HEK293 (cell line): ENCODE measurements around the gene GINS2.

ENCODE experiments used
- CTCF ChIA-PET: fragments of 350-600 bp; formaldehyde crosslinking; extraction: SDS; loops from one replicate; lab custom pipeline; 2021; ENCODE audit warnings: antibody characterized with exemption; lab: Yijun Ruan, JAX
- POLR2A ChIA-PET: fragments of 300-600 bp; formaldehyde crosslinking; extraction: SDS; loops from one replicate; lab custom pipeline; 2020; ENCODE audit warnings: antibody characterized with exemption, inconsistent platforms; lab: Yijun Ruan, JAX
- H3K27ac ChIP-seq: fragments of 200-500 bp; sonication (Bioruptor generic); 2 replicates; pipeline ENCODE4 v1.5.1; 2014; ENCODE audit warnings: low read depth, low read length, control low read depth, inconsistent platforms; ENCODE audit errors: extremely low read depth
- H3K36me3 ChIP-seq, 2 experiments: fragments of 200-500 bp in 1 of 2; sonication (Bioruptor generic) in 1 of 2; 1 replicate in 1 of 2; 2 replicates in 1 of 2; pipeline ENCODE4 v1.5.1; 2014 to 2017; ENCODE audit warnings: inconsistent platforms in 2 of 2, low read length in 2 of 2; ENCODE audit not compliant: control insufficient read depth in 2 of 2, insufficient read depth in 1 of 2
- H3K4me1 ChIP-seq: fragments of 200-500 bp; sonication (Bioruptor generic); 2 replicates; pipeline ENCODE4 v1.5.1; 2014; ENCODE audit warnings: mild to moderate bottlenecking, low read length, inconsistent platforms; ENCODE audit not compliant: control insufficient read depth, insufficient read depth
- H3K4me3 ChIP-seq: 2 replicates; pipeline ENCODE4 v1.5.1; 2011; ENCODE audit warnings: low read depth, mild to moderate bottlenecking, control low read depth, low read length, moderate library complexity
- H3K9me3 ChIP-seq: fragments of 200-500 bp; sonication (Bioruptor generic); 2 replicates; pipeline ENCODE4 v1.5.1; 2014; ENCODE audit warnings: low read depth, low read length, inconsistent platforms; ENCODE audit not compliant: control insufficient read depth, insufficient read depth
- GLI2 ChIP-seq: fragments of 450-650 bp; formaldehyde crosslinking; IDR thresholded peaks from 2 replicates; pipeline ENCODE4; 2017; ENCODE audit warnings: missing biosample characterization, missing genetic modification characterization, low read depth, borderline replicate concordance
- GLIS1 ChIP-seq: fragments of 450-650 bp; formaldehyde crosslinking; IDR thresholded peaks from 2 replicates; pipeline ENCODE4 v1.5.1; 2016; ENCODE audit warnings: missing biosample characterization, missing genetic modification characterization
- HOXA7 ChIP-seq: sonication (generic); formaldehyde crosslinking; IDR thresholded peaks from 2 replicates; pipeline ENCODE4 v1.8.1; 2022; ENCODE audit warnings: missing genetic modification reagents, borderline replicate concordance
- MYNN ChIP-seq: fragments of 450-650 bp; formaldehyde crosslinking; IDR thresholded peaks from 2 replicates; pipeline ENCODE4 v1.5.1; 2016; ENCODE audit warnings: missing biosample characterization, missing genetic modification characterization, borderline replicate concordance
- ZBTB17 ChIP-seq: fragments of 450-650 bp; formaldehyde crosslinking; IDR thresholded peaks from 2 replicates; pipeline ENCODE4 v1.5.1; 2016; ENCODE audit warnings: missing biosample characterization, missing genetic modification characterization
- ZNF184 ChIP-seq: fragments of 450-650 bp; IDR thresholded peaks from 2 replicates; pipeline ENCODE4 v1.5.1; 2018; ENCODE audit warnings: missing biosample characterization, mild to moderate bottlenecking, missing genetic modification characterization
- ZNF214 ChIP-seq: fragments of 450-650 bp; formaldehyde crosslinking; IDR thresholded peaks from 2 replicates; pipeline ENCODE4 v1.5.1; 2017; ENCODE audit warnings: missing biosample characterization, mild to moderate bottlenecking, missing genetic modification characterization, borderline replicate concordance
- ZNF292 ChIP-seq: fragments of 450-650 bp; formaldehyde crosslinking; IDR thresholded peaks from 2 replicates; pipeline ENCODE4 v1.5.1; 2016; ENCODE audit warnings: low read depth, missing biosample characterization, missing genetic modification characterization, borderline replicate concordance
- ZNF341 ChIP-seq: fragments of 450-650 bp; formaldehyde crosslinking; IDR thresholded peaks from 2 replicates; pipeline ENCODE4; 2016; ENCODE audit warnings: low read depth, missing biosample characterization, missing genetic modification characterization
- ZNF404 ChIP-seq: fragments of 450-650 bp; formaldehyde crosslinking; IDR thresholded peaks from 2 replicates; pipeline ENCODE4 v1.5.1; 2017; ENCODE audit warnings: missing biosample characterization, missing genetic modification characterization
- ZNF561 ChIP-seq: fragments of 450-650 bp; IDR thresholded peaks from 2 replicates; pipeline ENCODE4 v1.5.1; 2018; ENCODE audit warnings: missing biosample characterization, missing genetic modification characterization, borderline replicate concordance
- ZNF626 ChIP-seq: fragments of 450-650 bp; sonication (Bioruptor Pico); formaldehyde crosslinking; IDR thresholded peaks from 2 replicates; pipeline ENCODE4 v1.5.1; 2018; ENCODE audit warnings: missing biosample characterization, missing genetic modification characterization, inconsistent platforms
- ZSCAN16 ChIP-seq: fragments of 450-650 bp; formaldehyde crosslinking; IDR thresholded peaks from 2 replicates; pipeline ENCODE4 v1.5.1; 2016; ENCODE audit warnings: missing biosample characterization, missing genetic modification characterization
- ZSCAN23 ChIP-seq: fragments of 450-650 bp; formaldehyde crosslinking; IDR thresholded peaks from 2 replicates; pipeline ENCODE4 v1.5.1; 2016; ENCODE audit warnings: missing biosample characterization, missing genetic modification characterization
- TF ChIP-seq, protein P1 (sequence below): fragments of 450-650 bp; formaldehyde crosslinking; IDR thresholded peaks from 2 replicates; pipeline ENCODE4 v1.5.1; 2016; ENCODE audit warnings: missing biosample characterization, missing genetic modification characterization
- TF ChIP-seq, protein P2 (sequence below): fragments of 450-650 bp; formaldehyde crosslinking; IDR thresholded peaks from 2 replicates; pipeline ENCODE4 v1.5.1; 2016; ENCODE audit warnings: missing biosample characterization, missing genetic modification characterization, low read depth
- TF ChIP-seq, protein P3 (sequence below): fragments of 450-650 bp; formaldehyde crosslinking; IDR thresholded peaks from 2 replicates; pipeline ENCODE4 v1.5.1; 2017; ENCODE audit warnings: missing biosample characterization, missing genetic modification characterization
- TF ChIP-seq, protein P4 (sequence below): fragments of 450-650 bp; formaldehyde crosslinking; IDR thresholded peaks from 2 replicates; pipeline ENCODE4 v1.5.1; 2017; ENCODE audit warnings: missing biosample characterization, missing genetic modification characterization
- TF ChIP-seq, protein P5 (sequence below): fragments of 450-650 bp; formaldehyde crosslinking; IDR thresholded peaks from 2 replicates; pipeline ENCODE4 v1.5.1; 2016; ENCODE audit warnings: missing biosample characterization, missing genetic modification characterization

GINS2 gene

DNA sequence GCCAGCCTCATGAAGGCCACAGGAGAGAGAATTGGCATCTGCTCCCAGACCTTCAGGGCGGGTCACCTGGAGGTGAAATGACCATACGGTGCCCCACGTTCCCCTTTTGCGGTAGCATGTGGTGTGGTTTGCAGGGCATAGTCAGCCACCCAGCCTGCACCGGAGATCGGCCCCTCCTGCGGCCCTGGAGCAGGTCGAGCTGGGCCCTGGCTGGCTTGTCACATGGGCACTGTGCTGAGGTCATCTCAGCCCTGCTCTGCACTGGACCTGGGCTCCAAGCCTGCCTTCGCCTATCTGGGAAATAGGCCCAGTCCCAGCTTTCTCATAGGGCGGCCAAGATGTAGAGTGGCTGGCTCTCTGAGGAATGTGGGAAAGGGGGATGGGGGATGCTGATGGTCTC is 59.4 kb downstream of the GINS2 start (continued):
- TF ChIP-seq, protein P1, sequence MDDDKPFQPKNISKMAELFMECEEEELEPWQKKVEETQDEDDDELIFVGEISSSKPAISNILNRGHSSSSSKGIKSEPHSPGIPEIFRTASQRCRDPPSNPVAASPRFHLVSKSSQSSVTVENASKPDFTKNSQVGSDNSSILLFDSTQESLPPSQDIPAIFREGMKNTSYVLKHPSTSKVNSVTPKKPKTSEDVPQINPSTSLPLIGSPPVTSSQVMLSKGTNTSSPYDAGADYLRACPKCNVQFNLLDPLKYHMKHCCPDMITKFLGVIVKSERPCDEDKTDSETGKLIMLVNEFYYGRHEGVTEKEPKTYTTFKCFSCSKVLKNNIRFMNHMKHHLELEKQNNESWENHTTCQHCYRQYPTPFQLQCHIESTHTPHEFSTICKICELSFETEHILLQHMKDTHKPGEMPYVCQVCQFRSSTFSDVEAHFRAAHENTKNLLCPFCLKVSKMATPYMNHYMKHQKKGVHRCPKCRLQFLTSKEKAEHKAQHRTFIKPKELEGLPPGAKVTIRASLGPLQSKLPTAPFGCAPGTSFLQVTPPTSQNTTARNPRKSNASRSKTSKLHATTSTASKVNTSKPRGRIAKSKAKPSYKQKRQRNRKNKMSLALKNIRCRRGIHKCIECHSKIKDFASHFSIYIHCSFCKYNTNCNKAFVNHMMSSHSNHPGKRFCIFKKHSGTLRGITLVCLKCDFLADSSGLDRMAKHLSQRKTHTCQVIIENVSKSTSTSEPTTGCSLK (tag by site-specific recombination) = no peak
- TF ChIP-seq, protein P2, sequence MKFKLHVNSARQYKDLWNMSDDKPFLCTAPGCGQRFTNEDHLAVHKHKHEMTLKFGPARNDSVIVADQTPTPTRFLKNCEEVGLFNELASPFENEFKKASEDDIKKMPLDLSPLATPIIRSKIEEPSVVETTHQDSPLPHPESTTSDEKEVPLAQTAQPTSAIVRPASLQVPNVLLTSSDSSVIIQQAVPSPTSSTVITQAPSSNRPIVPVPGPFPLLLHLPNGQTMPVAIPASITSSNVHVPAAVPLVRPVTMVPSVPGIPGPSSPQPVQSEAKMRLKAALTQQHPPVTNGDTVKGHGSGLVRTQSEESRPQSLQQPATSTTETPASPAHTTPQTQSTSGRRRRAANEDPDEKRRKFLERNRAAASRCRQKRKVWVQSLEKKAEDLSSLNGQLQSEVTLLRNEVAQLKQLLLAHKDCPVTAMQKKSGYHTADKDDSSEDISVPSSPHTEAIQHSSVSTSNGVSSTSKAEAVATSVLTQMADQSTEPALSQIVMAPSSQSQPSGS (tag by site-specific recombination) = no peak
- no peak for TF ChIP-seq HOXA7 (CRISPR knock-in tag)

DNA sequence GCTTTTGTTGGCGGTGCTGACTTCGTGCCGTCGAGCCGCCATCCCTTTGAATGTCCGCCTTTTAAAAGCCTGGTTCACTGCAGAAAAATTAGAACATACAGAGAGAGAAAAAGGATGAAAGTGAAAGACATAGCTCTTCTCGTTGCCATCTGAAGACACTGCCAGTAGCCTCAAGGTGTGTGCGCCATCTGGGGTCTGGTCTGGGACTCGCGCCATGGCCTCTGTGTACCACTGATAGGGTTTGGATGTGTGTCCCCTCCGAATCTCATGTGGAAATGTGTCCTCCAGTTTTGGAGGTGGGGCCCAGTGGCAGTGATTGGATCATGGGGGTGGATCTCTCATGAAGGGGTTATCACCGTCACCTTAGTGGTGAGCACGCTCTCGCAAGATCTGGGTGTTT is 60.1 kb downstream of the GINS2 start:
- POLR2A ChIA-PET = no interaction called here
- Histone ChIP-seq H3K27ac (no peak overlapping the region), H3K4me1 (peaks cover 11% of the 10 kb centered on the region), H3K4me3 (no peak overlapping the region), H3K36me3 (peaks cover 0 to 59% of the 10 kb centered on the region in 2 experiments; a peak in 1 of 3 replicates), H3K9me3 (no peaks in the 10 kb centered on the region)
- TF ChIP-seq ZNF626 (tag by site-specific recombination) = no peak
- TF ChIP-seq ZNF184 = no peak
- no peak for TF ChIP-seq ZNF341 (tag by site-specific recombination)
- no peak for TF ChIP-seq GLIS1 (tag by site-specific recombination)
- TF ChIP-seq ZNF404 (tag by site-specific recombination) = no peak
- TF ChIP-seq ZSCAN16 (tag by site-specific recombination) = no peak
- TF ChIP-seq, protein P3, sequence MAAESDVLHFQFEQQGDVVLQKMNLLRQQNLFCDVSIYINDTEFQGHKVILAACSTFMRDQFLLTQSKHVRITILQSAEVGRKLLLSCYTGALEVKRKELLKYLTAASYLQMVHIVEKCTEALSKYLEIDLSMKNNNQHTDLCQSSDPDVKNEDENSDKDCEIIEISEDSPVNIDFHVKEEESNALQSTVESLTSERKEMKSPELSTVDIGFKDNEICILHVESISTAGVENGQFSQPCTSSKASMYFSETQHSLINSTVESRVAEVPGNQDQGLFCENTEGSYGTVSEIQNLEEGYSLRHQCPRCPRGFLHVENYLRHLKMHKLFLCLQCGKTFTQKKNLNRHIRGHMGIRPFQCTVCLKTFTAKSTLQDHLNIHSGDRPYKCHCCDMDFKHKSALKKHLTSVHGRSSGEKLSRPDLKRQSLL (tag by site-specific recombination) = no peak
- TF ChIP-seq ZSCAN23 (tag by site-specific recombination) = no peak
- no peak for TF ChIP-seq GLI2 (tag by site-specific recombination)
- TF ChIP-seq, protein P4, sequence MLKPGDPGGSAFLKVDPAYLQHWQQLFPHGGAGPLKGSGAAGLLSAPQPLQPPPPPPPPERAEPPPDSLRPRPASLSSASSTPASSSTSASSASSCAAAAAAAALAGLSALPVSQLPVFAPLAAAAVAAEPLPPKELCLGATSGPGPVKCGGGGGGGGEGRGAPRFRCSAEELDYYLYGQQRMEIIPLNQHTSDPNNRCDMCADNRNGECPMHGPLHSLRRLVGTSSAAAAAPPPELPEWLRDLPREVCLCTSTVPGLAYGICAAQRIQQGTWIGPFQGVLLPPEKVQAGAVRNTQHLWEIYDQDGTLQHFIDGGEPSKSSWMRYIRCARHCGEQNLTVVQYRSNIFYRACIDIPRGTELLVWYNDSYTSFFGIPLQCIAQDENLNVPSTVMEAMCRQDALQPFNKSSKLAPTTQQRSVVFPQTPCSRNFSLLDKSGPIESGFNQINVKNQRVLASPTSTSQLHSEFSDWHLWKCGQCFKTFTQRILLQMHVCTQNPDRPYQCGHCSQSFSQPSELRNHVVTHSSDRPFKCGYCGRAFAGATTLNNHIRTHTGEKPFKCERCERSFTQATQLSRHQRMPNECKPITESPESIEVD (tag by site-specific recombination) = no peak
- no peak for TF ChIP-seq MYNN
- TF ChIP-seq ZNF292 = no peak
- no peak for TF ChIP-seq ZNF214 (tag by site-specific recombination)
- no peak for TF ChIP-seq ZBTB17 (tag by site-specific recombination)
- TF ChIP-seq, protein P5, sequence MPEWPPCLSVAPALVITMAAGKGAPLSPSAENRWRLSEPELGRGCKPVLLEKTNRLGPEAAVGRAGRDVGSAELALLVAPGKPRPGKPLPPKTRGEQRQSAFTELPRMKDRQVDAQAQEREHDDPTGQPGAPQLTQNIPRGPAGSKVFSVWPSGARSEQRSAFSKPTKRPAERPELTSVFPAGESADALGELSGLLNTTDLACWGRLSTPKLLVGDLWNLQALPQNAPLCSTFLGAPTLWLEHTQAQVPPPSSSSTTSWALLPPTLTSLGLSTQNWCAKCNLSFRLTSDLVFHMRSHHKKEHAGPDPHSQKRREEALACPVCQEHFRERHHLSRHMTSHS = no peak
- TF ChIP-seq ZNF561 = no peak
- CTCF ChIA-PET = interaction anchor here (3.5 kb wide), 1 partner anchor 12 kb away, joined by 29 read pairs; no protein-coding TSS in a partner anchor
